HG02571 (cell line): ENCODE measurements around the gene EPB41L2.

Experiments used
- ATAC-seq: cut with Tn5 transposase; IDR thresholded peaks from one replicate; pipeline ENCODE4 v1.9.1; 2021; ENCODE audit warnings: mild to moderate bottlenecking, moderate library complexity; ENCODE audit not compliant: unreplicated experiment

The EPB41L2 gene

DNA sequence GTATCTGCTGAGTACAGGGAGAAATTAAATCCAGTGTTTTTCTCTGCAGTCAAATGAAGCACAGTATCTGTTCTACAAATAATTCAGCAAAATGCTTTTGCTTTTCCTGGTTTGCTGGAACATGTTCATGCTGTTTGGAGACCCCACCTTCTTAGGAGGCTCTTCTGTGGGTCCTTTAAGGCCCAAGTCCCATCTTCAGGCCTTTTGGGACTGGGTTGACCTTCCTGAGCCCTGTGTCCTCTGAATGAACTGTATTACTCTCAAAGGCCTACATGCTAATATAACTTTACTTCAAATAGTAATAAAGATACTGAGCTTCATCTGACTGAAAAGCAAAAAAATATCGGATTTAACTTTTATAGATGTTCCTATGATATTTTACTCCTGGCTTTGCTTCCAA, 216.5 kb downstream of the EPB41L2 start:
- no peak for ATAC-seq

DNA sequence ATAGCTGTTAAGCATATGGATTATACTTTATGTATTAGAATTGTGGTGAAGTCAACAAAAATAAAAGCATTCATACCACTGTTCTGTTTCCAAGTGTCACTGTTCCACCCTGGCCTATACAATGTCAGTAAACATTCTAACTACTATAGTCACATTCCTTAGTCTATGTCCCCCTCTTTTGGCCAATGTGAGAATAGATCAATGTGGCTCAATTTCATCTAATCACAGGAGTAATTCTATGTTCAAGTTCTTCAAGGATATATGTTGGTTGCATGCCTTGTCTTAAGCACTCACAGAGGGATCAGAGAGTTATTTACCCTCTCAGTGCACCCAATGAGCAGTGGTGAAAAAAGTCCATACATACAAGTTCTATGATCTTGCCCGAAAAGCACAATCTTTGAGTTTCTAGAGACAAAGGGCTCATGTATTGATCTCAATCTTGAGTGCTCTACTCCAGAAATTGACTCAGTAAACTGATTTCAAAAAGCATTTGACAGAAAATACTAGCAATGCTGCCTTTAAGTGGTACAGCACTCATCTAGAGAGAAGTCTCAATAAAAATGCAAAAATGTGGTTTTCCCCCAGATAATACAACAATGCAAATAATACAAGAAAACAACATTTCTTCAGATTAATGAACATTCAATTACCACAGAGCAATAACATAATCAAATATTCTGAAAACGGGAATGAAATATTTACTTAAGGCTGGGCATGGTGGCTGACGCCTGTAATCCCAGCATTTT, 219.3 kb downstream of the EPB41L2 start:
- peak; percentile 61 for ATAC-seq

DNA sequence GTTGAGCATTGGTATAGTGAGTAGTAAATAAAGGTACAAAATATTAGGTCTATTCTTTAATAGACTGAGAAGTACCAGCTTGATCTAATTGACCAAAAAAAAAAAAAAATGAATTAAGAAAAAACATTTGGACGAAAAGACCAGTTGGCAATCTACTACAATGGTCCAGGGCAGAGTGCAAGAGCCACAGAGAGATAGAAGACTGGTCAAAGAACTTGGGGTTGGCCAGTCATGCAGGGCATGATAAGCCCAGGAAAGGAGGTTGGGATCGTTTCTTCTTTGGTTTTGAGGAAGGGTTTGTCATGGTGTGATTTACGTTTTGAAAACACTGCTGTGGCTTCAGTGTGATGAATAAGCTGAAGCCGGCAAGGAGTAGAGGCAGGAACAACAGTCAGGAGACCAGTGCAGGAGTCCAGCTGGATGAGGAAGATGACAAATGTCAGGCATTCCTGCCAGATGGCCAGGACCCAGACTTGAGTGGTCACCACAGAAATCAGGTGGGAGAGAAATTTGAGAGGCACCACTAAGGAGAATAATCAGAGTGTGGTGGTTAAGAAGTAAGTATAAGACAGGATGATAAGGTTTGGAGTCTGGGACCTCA, 221.8 kb downstream of the EPB41L2 start:
- ATAC-seq, result no peak

DNA sequence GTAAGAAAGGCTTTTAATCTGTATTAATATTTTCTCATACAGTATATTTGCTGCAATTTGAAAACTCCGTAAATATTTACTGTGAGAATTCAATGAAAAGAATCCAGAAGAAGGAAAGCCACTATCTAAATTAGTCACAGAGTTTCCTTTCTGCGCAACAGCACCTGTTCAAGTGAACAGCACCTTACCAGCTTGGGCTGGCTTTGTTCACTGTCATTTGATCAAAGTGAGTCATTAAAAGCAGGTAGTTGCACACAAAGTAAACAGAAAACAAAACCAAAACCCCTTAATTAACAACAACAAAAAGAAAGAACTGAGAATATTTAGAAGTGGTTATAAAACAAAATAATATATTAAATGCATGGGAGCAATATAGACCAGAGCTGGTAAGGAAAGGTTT, 223.0 kb downstream of the EPB41L2 start:
- ATAC-seq, result no peak

DNA sequence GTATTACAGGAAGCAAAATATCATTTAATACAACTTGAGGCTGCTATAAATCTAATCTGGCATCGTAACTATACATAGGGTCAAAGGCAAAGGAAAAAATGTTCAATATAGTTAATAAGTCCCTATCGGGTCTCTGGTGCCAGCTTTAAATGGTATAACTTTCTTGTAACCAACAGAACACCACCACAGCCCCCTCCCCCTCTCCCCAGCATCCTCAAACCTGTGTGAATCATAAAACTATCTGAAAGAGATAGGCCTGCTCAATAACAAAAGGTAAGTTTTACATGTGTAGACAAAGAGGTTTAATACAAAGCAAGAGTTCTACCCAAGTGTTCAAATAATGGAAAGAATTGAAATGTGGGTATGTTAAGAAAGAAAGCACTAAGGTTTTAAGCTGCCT, 223.7 kb downstream of the EPB41L2 start:
- no peak for ATAC-seq

DNA sequence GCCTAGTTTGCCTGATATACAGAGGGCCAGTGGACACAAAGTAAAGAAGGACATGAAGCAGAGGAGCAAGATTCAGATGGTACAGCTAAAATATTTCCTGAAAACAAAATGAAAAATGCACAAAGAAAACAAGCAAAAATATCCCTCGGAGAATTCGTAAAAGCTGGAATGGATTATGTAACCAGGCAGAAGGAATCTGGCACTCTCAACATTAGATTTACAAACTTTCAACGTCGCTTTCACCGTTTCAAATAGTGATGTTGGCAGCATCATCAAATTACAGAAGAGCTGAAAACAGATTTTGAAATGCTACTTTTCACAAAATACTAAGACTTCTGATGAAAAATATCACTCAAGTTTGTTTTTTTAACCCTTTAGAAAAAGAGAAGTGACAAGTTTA, 224.1 kb downstream of the EPB41L2 start:
- ATAC-seq, result no peak

DNA sequence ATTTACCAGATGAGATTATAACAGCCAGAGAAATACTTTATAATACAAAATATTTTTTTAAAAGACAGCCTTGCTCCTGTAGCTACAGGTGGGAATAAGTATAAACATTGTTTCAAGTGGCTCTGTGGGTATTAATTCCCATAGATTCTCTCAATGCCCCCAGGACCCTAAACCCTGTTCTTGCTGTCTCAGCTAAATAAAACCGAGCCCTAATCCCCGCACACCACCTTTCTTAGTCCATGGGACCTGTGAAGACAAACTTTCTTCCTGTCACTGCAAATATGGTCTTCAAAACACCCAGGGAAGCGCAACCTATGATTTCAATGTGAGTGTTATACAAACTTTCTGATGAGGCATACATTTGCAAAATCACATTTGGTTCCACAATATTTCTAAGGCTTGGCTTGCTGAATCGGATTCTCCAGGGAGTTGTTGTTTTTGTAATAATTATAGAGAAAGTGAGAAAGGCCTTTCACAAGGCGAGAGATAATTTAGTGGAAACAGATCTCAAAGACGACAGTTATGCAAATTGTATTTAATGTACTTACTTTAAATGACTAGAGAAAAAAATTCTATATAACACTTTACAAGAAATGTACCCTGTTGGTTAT, 224.7 kb downstream of the EPB41L2 start:
- ATAC-seq, result no peak

DNA sequence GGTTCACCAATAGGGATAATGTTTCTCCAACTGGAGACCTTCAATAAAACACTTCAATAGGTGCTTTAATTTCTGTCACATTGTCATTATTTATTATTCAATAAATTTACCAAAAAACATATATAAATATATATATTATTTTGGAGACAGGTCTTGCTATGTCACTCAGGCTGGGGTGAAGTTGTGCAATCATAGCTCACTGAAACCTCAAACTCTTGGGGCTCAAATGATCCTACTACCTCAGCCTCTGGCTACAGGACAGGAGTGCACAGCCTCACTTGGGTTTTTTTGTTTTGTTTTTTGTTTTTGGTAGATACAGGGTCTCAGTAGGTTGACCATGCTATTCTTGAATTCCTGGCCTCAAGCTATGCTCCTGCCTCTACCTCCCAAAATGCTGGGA, 226.0 kb downstream of the EPB41L2 start:
- ATAC-seq, result no peak

DNA sequence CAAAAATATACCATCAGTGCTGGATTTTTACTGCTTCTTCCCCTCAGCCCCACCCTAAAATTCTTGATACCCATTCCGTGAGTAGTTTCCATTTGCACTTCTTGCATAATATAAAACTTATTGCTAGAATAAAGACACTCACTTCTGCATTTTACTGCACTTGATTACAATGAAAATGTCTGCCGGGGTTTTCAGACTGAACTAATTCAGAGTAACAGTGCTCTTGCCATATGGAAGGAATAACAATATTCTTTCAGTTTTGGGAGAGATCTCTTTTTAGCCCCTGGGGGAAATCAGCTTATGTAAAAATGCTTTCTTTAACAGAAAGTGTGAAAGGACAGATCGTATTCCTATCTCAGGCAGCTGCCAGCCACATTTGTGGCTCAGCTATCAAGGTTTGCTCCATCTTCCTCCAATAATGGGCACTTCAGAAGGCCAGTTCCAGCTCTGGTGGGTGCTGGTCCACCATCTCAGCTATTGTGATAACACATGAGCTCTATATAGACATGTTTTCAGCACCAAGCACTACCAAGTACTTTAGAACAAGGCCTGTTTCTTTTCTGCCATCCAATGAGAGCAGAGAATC, 226.9 kb downstream of the EPB41L2 start:
- no peak for ATAC-seq

DNA sequence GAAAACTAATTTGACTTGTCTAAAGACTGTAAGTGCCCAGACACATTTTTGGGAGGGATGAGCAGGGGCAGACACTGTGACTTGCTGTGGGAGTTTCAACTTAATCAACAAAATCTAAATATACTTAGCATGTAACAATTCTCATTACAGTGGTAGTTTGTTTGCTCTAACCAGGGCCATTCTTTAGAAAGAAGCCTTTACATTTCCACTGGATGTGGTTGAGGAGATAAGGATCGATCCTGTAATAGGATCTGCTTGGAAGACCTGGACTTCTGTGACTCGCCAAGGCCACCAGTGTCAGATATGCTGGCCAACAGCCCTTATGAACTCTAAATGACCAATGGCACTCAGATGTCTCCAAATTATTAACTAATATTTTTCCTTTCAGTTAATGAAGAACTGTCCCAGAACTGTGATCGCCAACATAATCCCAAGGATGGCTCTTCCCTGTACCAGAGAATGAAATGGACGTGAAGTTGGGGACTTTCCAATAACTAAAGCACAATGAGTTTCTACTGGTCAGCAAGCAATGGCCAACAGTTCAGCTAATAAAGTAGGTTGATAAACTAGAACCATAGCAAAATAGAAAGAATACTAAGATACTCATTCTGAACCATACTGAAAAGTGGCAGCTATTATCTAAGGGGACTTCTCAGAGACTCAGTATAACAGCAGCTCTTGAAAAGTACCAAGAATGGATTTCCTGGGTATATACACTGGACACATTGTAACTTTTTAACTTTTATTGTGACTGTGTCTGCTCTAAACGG, 228.4 kb downstream of the EPB41L2 start:
- ATAC-seq, result no peak

DNA sequence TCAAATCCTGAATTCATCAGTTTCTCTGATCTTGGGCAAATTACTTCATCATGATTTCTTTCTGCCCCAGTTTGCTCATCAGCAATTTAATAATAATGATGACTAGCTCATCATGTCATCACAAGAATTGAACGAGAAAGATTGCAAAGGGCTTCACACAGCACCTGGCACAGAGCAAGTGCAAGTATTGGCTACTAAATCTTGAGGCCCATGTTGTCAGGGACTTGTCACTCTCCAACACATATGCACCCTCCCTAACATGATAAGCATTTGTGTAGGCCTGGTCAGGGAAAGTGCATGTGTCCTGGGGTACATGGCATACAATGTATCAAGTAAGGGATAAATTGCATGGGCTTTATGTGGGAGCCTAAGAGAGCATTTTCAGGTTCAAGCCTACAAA, 229.5 kb downstream of the EPB41L2 start:
- ATAC-seq, result no peak

DNA sequence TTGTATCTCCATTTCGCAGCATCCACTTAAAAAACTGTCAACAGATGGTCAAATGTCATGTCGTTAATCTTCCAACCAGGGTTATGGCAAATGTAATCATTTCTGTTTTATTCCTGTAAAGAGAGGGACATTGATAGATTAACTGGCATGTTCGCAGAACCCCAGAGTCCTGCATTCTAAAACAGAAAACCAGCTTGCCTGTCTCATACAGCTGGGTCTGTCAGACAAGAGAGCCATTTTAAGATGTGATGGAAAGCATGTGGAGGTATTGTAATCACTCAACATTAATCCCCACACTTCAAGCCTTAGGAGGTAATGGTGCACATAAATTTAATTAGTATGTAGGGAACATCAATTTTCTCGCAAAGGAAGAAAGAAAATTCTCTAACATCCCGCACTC, 231.4 kb downstream of the EPB41L2 start:
- ATAC-seq, result no peak

DNA sequence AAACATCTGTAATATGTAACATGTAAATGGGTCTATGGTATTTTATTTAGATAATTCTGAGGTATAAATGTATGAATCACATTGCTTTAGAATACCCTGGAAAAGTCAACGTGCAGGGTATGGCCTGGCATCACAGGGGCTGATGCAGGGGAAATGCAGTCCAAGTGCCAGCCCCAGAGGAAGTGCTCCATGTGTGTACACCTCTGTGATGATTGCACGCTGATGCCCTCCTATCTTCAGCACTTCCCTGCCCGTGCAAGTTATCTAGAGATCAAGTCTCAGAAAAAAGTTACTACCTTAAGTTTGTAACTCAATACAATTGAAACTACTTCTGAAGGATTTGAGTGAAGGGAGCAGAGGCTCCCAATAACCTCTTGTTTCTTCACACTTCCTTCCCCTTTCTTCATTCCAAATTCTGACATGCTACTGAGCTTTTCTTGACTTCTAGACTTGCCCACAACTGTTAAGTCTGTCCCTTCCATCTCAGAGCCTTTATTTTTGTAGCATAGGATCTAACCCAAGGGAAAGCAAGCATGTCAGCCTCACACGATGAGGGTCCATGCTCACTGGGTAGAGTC, 233.6 kb downstream of the EPB41L2 start:
- ATAC-seq, result no peak

DNA sequence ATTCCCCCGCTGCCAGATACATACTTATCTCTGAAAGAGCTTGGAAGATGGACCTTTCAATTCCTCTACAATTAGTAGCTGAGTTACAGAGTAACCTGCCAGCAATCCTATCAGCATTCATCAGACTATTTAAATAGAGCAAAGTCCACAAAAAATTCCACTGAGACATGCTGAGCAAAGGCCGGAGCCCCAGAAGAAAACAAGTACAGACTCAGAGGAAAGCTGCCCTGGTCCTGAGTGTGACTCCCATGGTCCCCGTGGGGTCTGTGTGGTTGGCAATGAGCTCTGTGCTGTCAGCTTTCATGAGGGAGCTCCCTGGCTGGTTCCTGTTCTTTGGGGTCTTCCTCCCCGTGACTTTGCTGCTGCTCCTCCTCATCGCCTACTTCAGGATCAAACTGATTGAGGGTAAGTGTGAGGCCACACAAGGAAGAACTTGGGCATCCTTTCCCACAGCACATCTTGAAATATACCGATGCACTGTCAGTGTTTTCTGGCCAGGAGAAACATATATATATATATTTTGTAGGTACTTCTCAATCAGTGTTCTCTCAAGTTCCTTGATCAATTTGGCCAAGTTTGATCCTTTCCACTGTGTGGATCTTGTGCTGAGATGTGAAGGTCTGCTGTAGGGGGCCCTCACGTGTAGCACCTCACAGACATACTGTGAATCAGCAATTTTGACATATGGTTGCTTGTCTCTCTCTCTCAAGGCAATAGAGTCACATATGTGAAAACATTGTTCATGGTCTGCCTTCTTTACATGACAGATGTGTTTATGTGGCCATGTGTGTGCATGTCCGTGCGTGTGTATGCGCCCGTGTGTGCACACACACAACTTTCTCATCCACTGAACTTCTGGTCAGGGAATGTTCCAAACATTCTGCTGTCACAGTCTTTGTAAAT, 235.5 kb downstream of the EPB41L2 start, which contains the start of gene SMLR1:
TSS of gene SMLR1 (plus strand) at position 160 of the 903 bp plus-strand sequence. CDS start at position 168, 8 bp downstream.
- no peak for ATAC-seq

DNA sequence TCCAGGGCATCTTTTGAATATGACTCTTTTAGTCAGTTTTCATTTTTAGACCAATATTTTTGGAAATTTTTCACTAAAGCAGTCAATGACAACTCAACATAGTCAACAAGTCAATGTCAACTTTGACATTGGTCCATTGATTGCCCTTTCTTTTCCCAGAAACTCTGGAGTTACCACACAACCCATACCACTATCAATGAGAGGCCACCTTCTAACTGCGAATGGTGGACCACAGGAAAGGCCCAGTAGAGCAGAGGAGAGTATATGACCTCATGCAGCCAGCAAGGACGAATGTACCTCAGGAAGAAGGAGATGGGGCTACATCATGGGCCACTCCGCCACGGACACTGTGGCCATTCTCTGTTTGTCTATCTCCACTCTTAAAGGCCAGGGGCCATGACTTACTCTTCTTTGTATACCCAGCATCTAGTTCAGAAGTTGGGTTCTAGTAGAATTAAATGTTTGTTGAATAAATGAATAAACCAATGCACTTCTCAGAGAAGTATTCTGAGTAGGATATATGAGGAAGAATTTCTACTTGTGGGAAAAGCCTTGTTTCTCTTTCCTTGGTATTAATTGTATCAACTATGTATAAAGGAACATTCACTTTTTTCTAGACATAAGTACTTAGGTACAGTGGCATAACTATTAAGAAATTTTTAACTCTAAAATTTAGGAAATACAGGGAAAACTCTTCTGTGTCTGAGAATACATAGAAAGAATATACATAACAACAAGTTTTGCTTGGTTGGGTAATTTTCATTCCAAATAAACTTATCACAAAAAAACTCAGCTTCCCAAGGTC, 236.4 kb downstream of the EPB41L2 start:
- ATAC-seq, result no peak

DNA sequence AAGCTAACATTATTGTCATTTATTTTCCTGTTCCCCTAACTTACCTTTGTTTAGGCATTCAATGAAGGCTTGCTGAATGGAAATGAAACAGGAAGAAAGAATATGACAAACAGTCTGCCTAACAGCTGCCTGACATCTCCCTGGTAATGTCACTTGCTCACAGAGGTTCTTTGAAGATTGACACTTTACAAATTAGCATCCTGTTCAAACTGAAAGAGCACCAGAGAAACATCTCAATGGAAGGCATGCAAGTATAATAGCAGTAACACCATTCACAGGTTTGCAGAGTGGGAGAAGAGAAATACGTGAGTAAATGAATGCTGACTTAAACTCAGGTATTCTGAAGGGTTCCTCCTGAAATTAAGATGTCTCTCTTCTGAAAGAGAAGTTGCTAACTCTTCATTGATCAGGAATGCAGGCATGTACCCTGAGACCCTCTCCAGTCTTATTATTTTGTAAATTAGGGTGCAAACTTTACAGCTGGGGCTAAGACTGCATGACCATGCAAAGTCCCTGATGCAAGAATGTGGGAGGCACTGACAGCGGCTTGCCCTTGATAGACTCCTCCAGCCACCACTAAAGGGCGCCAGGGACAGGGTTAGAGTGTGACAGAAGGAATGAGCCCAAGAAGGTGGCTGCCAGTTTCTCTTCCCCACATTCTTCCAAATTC, 237.1 kb downstream of the EPB41L2 start:
- no peak for ATAC-seq

DNA sequence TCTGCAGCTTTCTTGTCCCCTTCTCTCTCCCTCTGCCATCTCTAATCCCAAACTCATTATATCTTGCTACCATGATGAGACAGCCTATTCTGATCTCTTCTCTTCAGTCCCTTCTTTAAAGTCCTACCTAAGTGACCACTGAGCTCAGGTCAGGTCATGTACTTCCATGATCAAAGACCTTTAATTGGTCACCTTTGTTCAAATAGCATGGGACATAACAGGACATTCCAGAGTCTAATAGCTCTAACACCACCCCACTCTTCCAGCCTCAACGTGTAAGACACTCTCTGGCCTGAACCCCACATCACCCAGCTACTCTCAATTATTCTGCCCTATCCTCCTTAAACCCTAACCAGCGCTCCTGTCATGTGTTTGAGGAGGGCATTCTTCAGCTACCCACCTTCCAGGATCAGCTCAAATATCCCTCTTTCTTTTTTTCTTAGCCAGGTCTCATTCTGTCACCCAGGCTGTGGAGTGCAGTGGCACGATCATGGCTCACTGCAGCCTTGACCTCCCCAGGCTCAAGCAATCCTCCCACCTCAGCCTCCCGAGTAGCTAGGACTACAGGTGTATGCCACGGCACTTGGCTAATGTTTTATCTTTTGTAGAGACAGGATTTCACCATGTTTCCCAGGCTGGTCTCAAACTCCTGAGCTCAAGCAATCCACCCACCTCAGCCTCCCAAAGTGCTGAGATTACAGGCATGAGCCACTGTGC, 237.9 kb downstream of the EPB41L2 start:
- ATAC-seq, result no peak

DNA sequence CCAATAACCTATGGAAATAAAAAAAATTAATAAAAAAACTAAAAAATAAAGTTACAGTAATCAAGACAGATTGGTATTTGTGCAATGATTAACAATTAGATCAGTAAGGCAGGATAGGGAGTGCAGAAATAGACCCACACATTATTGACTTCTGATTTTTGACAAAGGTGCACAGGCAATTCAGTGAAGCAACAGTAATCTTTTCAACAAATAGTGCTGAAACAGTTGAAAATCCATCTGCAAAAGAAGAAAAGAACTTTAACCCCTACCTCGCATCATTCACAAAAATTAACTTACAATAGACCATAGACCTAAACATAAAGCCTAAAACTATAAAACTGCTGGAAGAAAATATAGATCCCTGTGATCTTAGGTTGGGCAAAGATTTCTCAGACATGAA, 240.3 kb downstream of the EPB41L2 start:
- ATAC-seq, result no peak
